Endothelial cell of umbilical vein (primary cell): Measurements from ENCODE around the gene LHFPL5. TPM values are rescaled to one million over a fixed set of nuclear protein-coding genes. Genes with fewer than 3 reads are reported as not detected.

ENCODE experiments used
- BruUV-seq: library from RNA; stranded (reverse); fragments of 400-500 nt; replicated peaks from 2 replicates; lab custom pipeline; 2021; lab: Mats Ljungman, UMichigan
- CTCF ChIA-PET: fragments of 300-600, 350-600 bp; sonication (Branson Sonifier 250); formaldehyde crosslinking; loops from one replicate; lab custom pipeline; 2021; ENCODE audit warnings: antibody characterized with exemption, inconsistent platforms; lab: Charles Lee
- POLR2A ChIA-PET: fragments of 300-600, 350-600 bp; sonication (Branson Sonifier 250); formaldehyde crosslinking; loops from one replicate; lab custom pipeline; 2021; ENCODE audit warnings: antibody characterized with exemption, inconsistent platforms; lab: Charles Lee
- DNase-seq: peaks from one replicate; pipeline ENCODE4 v3.0.0-alpha.2; 2011; ENCODE audit warnings: low read depth, low spot score
- FAIRE-seq: peaks from 2 replicates; lab custom pipeline; 2011; peaks lifted over from hg19 to GRCh38; lab: Jason Lieb, UNC
- H2AFZ ChIP-seq: 2 replicates; pipeline ENCODE4 v1.6.0; 2012; ENCODE audit warnings: low read depth, low read length, control low read depth, inconsistent platforms
- H3K27ac ChIP-seq: 2 replicates; pipeline ENCODE4 v1.5.1; 2011; ENCODE audit warnings: low read depth, mild to moderate bottlenecking, control low read depth, low read length, moderate library complexity; ENCODE audit not compliant: insufficient read depth
- H3K27me3 ChIP-seq, 2 experiments: 2 replicates each; pipeline versions ENCODE4 v1.6.0 to v1.6.1; 2011; ENCODE audit warnings: low read length in 2 of 2, mixed read lengths in 1 of 2; ENCODE audit not compliant: control insufficient read depth in 2 of 2, insufficient read depth in 2 of 2
- H3K36me3 ChIP-seq, 2 experiments: 2 replicates in 1 of 2; 3 replicates in 1 of 2; pipeline ENCODE4 v1.5.1; 2011; ENCODE audit warnings: low read length in 2 of 2, mild to moderate bottlenecking in 1 of 2, moderate library complexity in 1 of 2; ENCODE audit not compliant: control insufficient read depth in 2 of 2, insufficient read depth in 2 of 2; ENCODE audit errors: extremely low read depth in 1 of 2
- H3K4me1 ChIP-seq: 3 replicates; pipeline ENCODE4 v1.5.1; 2011; ENCODE audit warnings: mild to moderate bottlenecking, low read length; ENCODE audit not compliant: control insufficient read depth, insufficient read depth; ENCODE audit errors: extremely low read depth
- H3K4me2 ChIP-seq: 2 replicates; pipeline ENCODE4 v1.6.1; 2011; ENCODE audit warnings: low read length, control low read depth, mixed read lengths; ENCODE audit not compliant: insufficient read depth
- H3K4me3 ChIP-seq, 3 experiments: fragments of 200-600 bp in 1 of 3; sonication (generic), shearing (Covaris generic) in 1 of 3; replicated peaks in 1 of 3; 2 replicates each; pipeline ENCODE4 v1.5.1; 2011 to 2016; ENCODE audit warnings: control low read depth in 3 of 3, low read length in 3 of 3, mild to moderate bottlenecking in 2 of 3, inconsistent platforms in 1 of 3, low read depth in 1 of 3, moderate library complexity in 1 of 3; ENCODE audit not compliant: insufficient read depth in 1 of 3
- H3K79me2 ChIP-seq: 2 replicates; pipeline ENCODE4 v1.6.0; 2012; ENCODE audit warnings: low read length, inconsistent platforms; ENCODE audit not compliant: control insufficient read depth, insufficient read depth
- H3K9ac ChIP-seq: replicated peaks from 2 replicates; pipeline ENCODE3; 2011; ENCODE audit warnings: low read length, control low read depth; ENCODE audit not compliant: insufficient read depth; ENCODE audit errors: extremely low read depth
- H3K9me1 ChIP-seq: replicated peaks from 3 replicates; pipeline ENCODE4 v1.6.0; 2011; ENCODE audit warnings: mild to moderate bottlenecking, low read length; ENCODE audit not compliant: control insufficient read depth, insufficient read depth; ENCODE audit errors: extremely low read depth
- H3K9me3 ChIP-seq: replicated peaks from 2 replicates; pipeline ENCODE4 v1.5.1; 2012; ENCODE audit warnings: low read length, inconsistent platforms; ENCODE audit not compliant: control insufficient read depth, insufficient read depth
- H4K20me1 ChIP-seq: replicated peaks from 2 replicates; pipeline ENCODE3; 2011; ENCODE audit warnings: mild to moderate bottlenecking, low read length; ENCODE audit not compliant: control insufficient read depth, insufficient read depth; ENCODE audit errors: extremely low read depth
- EZH2 ChIP-seq: IDR thresholded peaks from 2 replicates; pipeline ENCODE4 v1.6.1; 2012; ENCODE audit warnings: borderline replicate concordance, low read depth, mild to moderate bottlenecking, moderate library complexity, low read length, inconsistent platforms; ENCODE audit not compliant: severe bottlenecking
- FOS ChIP-seq: IDR thresholded peaks from 2 replicates; pipeline ENCODE4 v1.6.1; 2011; ENCODE audit warnings: mild to moderate bottlenecking, low read length, moderate library complexity, borderline replicate concordance; ENCODE audit not compliant: insufficient read depth
- GATA2 ChIP-seq: IDR thresholded peaks from 2 replicates; pipeline ENCODE4 v1.7.0; 2011; ENCODE audit warnings: low read depth, mild to moderate bottlenecking, moderate library complexity, mixed read lengths, low read length; ENCODE audit not compliant: insufficient read length, insufficient read depth
- JUN ChIP-seq: IDR thresholded peaks from 2 replicates; pipeline ENCODE4 v1.6.1; 2011; ENCODE audit warnings: borderline replicate concordance, low read depth; ENCODE audit not compliant: insufficient read length, insufficient read depth
- MYC ChIP-seq: IDR thresholded peaks from one replicate; pipeline ENCODE4 v1.6.1; 2011; ENCODE audit warnings: mild to moderate bottlenecking, low read depth, low read length
- POLR2A ChIP-seq: IDR thresholded peaks from 2 replicates; pipeline ENCODE4 v1.6.1; 2012; ENCODE audit warnings: low read depth, mild to moderate bottlenecking, control low read depth, low read length
- POLR2AphosphoS5 ChIP-seq: IDR thresholded peaks from 2 replicates; pipeline ENCODE4 v1.6.1; 2012; ENCODE audit warnings: low read depth, mild to moderate bottlenecking, control low read depth, low read length, moderate library complexity; ENCODE audit not compliant: insufficient read depth
- dilution Hi-C: fragments of 300-500 bp; cut with MboI; formaldehyde crosslinking; loops from one replicate; pipeline ENCODE4 v1.15.0; 2019; ENCODE audit warnings: low sequenced_read_pairs; ENCODE audit not compliant: extremely low pct_ligation_motif_present
- intact Hi-C: fragments of 100-400 bp; cut with micrococcal nuclease; formaldehyde crosslinking; loops from one replicate; pipeline ENCODE4 v1.10.0; 2022
- polyA plus RNA-seq, 4 experiments: library from polyadenylated mRNA; depleted of rRNA in 3 of 4; stranded (reverse) in 3 of 4; unstranded in 1 of 4; fragments of >200 nt; gene quantifications; 2 replicates each; pipeline versions ENCODE4 v1.2.1 to v1.2.3, GENCODE V29; 2011 to 2012; ENCODE audit warnings: missing spikeins in 1 of 4
- total RNA-seq: library from RNA; stranded (reverse); gene quantifications from 2 replicates; pipeline ENCODE4 v1.2.3, GENCODE V29; 2021
- TF ChIP-seq, protein P1 (sequence below): IDR thresholded peaks from 2 replicates; pipeline ENCODE4 v1.6.1; 2011; ENCODE audit not compliant: insufficient read depth, insufficient read length
- TF ChIP-seq, protein P2 (sequence below), 2 donors: IDR thresholded peaks; 1 replicate in 1 of 2; 2 replicates in 1 of 2; pipeline ENCODE4 v1.5.1; 2011; ENCODE audit warnings: low read length in 2 of 2, mild to moderate bottlenecking in 2 of 2, moderate library complexity in 2 of 2, control low read depth in 1 of 2, inconsistent platforms in 1 of 2, low read depth in 1 of 2; ENCODE audit not compliant: insufficient read depth in 1 of 2; ENCODE audit errors: extremely low read depth in 1 of 2

The LHFPL5 gene
- total and polyA plus RNA-seq, 2 donors (not counting 3 experiments of a cell fraction or from before 2014, with no cell fraction given): not detected

DNA sequence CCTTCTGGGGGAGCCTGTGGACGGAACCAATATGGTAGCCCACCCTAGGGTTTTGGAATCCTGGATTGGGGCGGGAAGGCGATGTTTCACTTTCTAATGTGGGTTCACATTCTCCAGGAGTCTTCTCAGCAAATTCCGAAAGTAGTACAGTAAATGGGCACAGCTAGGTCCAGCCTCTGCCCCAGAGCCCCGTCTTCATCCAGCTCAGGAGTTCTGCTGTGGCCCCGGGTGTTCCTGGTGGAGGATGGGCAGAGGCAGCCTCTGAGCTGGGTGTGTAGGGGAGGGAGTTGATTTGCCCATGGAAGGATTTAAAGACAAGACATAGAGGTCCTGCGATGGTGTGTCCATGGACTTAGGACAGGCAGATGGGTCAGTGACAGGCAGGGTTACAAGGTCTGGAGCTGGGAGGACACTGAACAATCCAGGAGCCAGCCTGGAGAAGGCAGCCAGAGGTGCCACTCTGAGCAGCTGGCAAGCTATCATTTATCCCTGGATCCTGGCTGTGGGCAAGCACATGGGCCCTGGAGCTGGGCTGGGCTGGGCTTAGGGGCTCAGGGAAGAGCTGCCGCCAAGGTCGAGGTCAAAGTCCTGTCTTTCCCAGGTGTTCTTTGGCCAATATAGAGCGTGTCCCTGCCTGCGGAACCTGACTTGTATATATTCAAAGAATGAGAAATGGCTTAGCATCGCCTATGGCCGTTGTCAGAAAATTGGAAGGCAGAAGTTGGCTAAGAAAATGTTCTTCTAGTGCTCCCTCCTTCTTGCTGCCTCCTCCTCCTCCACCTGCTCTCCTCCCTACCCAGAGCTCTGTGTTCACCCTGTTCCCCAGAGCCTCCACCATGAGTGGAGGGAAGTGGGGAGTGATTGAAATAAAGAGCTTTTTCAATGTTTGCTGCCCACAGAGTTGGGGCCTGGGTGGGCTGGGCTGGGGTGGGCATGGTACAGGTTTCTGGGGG is 17.6 kb upstream of the LHFPL5 start:
- Histone ChIP-seq H3K79me2 (no peaks in the 10 kb centered on the region), H3K27me3 (peaks cover 20 to 23% of the 10 kb centered on the region in 2 experiments), H3K4me3 (no peak overlapping the region), H2AFZ (no peak overlapping the region), H3K4me1 (no peaks in the 10 kb centered on the region), H3K4me2 (no peak overlapping the region), H3K27ac (no peak overlapping the region), H3K9me3 (no peaks in the 10 kb centered on the region), H3K36me3 (no peaks in the 10 kb centered on the region), H4K20me1 (no peaks in the 10 kb centered on the region), H3K9me1 (no peaks in the 10 kb centered on the region), H3K9ac (no peak overlapping the region)
- FAIRE-seq: no peak
- no TSS peak for BruUV-seq
- ChIA-PET POLR2A (interaction anchor here (0.6 kb wide), 1 partner anchor 265 kb away, joined by 5 read pairs; no protein-coding TSS in a partner anchor), CTCF (interaction anchor here (0.5 kb wide), 1 partner anchor 10 kb away, joined by 3 read pairs; no protein-coding TSS in a partner anchor)
- TF ChIP-seq GATA2: no peak
- TF ChIP-seq, protein P1, sequence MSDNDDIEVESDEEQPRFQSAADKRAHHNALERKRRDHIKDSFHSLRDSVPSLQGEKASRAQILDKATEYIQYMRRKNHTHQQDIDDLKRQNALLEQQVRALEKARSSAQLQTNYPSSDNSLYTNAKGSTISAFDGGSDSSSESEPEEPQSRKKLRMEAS: no peak
- no peak for TF ChIP-seq EZH2
- TF ChIP-seq FOS: no peak
- TF ChIP-seq MYC: no peak
- TF ChIP-seq POLR2A: no peak
- TF ChIP-seq JUN: no peak
- no peak for TF ChIP-seq POLR2AphosphoS5
- TF ChIP-seq, protein P2, sequence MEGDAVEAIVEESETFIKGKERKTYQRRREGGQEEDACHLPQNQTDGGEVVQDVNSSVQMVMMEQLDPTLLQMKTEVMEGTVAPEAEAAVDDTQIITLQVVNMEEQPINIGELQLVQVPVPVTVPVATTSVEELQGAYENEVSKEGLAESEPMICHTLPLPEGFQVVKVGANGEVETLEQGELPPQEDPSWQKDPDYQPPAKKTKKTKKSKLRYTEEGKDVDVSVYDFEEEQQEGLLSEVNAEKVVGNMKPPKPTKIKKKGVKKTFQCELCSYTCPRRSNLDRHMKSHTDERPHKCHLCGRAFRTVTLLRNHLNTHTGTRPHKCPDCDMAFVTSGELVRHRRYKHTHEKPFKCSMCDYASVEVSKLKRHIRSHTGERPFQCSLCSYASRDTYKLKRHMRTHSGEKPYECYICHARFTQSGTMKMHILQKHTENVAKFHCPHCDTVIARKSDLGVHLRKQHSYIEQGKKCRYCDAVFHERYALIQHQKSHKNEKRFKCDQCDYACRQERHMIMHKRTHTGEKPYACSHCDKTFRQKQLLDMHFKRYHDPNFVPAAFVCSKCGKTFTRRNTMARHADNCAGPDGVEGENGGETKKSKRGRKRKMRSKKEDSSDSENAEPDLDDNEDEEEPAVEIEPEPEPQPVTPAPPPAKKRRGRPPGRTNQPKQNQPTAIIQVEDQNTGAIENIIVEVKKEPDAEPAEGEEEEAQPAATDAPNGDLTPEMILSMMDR (IDR thresholded peaks at IDR 0.05; ENCODE audit: extremely low read depth in 1 of 2, insufficient read depth in 1 of 2, low read depth in 1 of 2, low read length in 2 of 2): no peak
- dilution Hi-C loops (no loop called here), intact Hi-C loops (no loop called here)
- DNase-seq: no peak
